NCI-H1436 (cell line): ENCODE results near the gene PAAF1.

Experiments
- DNase-seq: peaks from one replicate; lab custom pipeline; 2025; lab: John Stamatoyannopoulos, UW

PAAF1 gene

DNA sequence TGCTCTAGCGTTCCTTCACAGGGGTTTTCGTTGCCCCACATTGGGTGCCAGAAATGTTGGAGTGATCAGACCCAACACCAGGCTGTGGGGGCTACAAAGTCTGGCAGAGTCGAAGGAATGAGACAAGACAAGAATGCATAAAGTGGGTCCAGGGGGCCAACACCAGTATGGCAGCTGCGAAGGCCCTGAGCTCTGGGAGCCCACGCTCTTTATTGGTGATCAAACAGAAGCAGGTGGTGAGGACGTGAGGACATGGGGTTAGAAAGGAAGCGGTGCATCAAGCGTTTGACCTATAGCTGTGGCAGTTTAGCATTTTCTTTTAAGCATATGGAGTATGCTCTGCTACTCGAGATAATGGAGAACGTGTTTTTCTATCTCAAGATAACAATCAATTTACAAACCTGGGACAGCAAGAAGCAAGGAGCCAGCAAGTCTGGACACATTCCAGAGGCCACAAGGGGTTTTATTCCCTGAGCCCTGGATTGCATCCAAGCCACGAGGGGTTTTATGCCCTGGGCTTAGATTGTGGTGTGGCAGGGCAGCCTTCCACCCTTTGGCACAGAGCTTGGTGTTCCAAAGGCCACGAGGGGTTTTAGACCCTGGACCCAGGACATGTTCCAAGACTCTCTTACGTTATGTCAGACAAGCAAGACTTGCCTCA, 70.1 kb downstream of the PAAF1 start:
- DNase-seq: no peak

- DNase-seq: no peak
These were observed 72.4 kb downstream of the PAAF1 start for GRCh38 chr11:73949246-73949645.

DNA sequence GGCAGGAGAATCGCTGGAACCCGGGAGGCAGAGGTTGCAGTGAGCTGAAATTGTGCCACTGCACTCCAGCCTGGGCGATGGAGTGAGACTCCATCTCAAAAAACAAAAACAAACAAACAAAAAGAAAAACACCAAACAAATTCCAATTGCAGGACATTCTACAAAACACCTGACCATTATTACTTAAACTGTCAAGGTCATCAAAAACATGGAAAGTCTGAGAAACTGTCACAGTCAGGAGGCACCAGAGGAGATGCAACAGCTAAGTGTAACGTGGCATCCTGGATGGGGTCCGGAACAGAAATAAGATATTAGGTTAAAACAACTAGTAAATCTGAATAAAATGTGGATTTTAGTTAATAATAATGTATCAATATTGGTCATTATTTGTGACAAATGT, 73.1 kb downstream of the PAAF1 start:
- no peak for DNase-seq

DNA sequence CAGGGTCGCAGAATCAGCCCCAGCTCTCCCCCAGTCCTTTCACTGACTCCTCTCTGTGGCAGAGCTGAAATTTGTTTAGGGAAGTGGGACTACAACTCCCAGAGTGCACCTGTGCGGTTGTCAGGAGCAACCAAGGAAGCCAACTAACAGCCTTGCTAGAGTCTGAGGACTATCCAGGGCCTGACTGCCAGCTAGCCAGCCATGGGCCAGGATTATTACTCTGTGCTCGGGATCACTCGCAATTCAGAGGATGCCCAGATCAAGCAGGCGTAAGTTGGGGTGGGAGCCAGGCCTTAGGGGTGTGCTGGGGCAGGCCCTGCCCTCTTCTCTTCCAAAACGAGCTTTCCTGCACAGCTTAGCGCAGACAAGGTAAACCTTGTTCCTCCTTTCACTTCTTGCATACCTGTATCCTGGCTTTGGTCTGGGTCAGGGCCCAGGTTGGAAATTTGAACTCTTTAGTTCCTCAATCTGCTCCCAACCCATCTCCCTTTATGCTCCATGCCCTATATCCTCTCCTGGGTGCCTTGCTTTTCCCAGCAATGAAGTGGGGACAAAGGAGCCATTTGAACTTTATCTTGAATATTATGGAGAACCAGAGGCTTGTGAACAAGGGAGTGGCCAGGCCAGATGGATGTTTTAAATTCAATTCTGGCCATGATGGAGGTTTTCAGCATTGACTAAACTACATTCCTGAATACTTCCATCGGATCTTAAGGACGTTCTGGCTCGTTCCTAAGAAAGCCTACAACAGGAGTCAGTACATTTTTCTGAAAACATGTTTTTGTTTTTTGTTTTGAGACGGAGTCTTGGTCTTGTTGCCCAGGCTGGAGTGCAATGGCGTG, 74.3 kb downstream of the PAAF1 start, which contains the start of gene DNAJB13:
DNAJB13 (plus strand) TSS at position 158 of the 842 bp plus-strand sequence; CDS start at position 202, 44 bp downstream.
- no peak for DNase-seq

DNA sequence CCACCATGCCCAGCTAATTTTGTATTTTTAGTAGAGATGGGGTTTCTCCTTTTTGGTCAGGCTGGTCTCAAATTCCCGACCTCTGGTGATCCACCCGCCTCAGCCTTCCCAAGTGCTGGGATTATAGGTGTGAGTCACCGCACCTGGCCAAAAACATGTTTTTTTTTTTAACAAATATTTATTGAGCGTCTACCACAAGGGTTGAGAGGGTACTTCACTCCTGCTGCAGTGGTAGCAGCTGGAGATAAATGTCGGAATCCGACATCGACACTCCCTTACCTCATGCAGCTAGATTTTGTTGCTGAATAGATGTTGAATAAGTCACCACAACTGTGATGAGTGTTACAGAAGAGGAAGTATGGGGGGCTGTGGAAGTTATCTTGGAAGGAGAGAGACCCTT, 75.0 kb downstream of the PAAF1 start:
- DNase-seq: no peak

- no peak for DNase-seq
These were observed 80.3 kb downstream of the PAAF1 start for GRCh38 chr11:73956876-73957653.

DNA sequence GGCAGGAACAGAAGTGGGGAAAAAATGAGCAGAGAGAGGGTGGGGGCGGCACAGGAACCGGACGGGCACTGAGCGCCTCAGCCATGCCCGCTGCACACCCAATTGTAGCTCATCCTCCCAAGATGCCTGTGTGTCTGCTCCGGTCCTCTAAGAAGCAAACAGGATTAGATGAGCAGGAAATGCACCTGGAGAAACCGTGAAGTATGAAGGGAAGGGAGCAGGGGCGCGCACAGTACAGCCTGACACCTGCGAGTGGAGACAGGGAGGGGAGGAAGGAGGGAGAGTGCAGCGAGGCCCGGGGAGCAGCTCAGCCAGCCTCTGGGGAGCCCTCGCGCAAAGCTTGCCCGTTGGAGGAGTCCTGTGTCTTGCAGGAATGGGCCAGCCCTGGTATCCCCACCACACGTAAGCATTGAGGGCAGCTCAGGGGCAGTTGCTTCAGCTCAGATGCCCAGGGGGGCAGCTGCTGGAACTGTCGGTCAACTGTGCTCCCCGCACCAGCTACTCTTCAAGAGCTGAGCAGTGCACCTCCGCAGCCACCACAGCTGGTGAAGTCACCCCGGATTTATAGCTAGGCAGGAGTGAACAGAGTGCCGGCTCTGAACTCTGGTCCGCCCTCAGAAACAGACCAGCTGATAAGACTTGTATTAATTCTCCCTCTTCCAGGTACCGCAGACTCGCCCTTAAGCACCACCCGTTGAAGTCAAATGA, 81.0 kb downstream of the PAAF1 start:
- no peak for DNase-seq

- no peak for DNase-seq
These were observed 81.8 kb downstream of the PAAF1 start for GRCh38 chr11:73958521-73959141.

DNA sequence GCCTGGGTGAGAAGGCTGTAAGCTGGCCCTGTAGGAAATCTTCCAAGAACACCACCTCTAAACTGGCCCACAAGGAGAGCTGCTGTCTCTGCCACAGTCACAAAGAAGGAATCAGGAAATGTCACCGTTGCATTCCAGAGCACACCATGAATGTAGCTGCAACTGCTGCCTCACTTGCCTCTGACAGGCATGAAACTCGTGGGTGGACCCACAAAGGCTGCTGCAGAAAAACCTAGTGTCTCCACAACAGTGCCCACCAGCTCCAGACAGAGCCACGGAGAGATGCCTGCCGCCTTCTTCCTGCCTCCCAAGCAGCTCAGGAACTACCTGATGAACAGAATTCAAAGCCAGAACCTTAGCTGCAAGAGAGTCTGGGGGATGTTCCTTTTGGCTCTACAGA, 84.5 kb downstream of the PAAF1 start:
- DNase-seq: no peak

DNA sequence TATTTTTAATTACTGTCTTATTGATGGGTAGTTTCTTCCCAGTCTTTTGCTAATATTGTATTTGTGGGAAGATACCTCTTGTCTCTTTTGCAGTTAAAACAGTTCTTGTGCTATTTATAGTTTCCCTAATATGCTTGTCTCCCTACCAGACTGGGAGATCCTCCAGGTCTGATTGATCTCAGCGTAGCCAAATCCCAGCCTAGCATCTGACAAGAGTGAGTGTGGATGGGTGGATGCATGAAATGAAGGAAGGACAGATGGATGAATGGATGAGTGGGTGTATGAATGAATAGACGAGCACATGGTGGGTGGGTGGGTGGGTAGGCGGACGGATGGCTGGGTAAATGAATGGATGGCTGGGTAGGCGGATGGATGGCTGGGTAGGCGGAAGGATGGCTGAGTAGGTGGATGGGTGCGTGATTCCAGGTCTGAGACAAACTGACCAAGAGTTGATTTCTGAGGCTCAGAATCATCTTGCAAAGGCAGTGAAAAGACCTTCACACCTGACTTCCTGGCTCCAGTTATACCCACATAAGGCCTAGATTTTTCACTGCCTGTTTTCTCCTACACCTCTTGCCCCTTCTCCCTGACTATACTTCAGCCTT, 85.4 kb downstream of the PAAF1 start:
- DNase-seq: no peak

DNA sequence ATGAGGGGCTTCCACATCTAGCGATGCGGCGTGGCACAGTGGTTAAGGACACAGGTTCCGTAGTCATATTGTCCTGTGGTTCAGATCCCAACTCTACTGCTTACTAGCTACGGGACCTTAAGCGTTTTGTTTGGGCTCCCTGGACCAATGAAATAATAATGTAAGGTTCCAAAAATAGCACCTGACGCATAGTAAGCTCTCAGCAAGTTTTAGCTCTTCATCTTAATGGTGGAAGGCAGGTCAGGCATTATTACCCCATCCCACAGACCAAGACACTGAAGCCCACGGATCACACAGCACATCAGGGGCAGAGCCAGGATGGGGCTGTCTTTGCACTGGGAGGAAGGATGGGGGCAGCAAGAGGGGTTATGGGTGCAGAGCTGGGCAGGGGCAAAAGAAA, 87.1 kb downstream of the PAAF1 start:
- no peak for DNase-seq

DNA sequence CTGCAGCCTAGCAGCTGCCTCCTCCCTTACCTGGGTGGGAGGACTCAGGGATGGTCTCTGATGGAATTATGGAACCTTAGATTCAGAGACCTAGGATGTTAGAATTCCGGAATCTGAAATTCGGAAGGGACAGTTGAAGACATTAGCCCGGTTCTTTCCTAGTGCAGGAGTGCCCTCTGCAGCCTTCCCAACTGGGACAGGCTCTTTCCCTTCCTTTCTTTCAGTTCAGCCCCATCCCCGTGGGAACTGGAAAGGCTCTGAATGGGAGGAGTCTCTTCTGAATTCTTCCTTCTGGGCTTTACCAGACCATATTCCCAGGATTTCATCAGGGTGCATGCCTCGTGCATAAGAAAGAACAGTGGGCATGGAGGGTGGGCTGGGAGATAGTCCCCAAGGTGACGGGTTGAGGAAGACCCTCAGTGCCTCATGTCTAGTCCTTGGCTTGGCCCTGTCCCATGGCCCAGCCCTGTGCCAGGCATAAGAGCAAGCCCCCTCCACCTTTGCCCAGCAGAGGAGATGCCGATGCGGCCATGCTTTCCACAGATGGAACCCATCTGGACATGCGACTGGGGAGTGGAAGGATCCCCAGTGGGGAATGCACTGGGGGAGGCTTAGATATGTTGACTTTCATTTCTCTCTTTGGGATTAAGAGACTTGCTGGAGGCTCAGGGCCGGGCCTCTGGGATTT, 88.4 kb downstream of the PAAF1 start:
- no peak for DNase-seq

DNA sequence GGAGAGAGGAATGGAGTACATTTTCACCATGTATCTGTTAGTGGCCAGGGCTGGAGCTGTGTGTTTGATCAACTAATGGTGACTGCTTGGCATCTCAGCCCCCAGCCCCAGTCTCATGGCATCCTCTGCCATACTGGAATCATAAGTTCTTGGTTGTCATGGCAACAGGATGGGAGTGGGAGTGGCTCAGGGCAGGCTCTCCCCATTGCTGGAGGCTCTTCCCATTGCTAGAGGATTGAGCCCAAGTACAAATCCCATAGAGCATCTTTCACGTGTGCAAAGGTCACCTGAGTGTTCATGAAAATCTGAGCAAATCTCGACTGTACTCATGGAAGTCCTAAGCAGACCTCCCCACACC, 88.9 kb downstream of the PAAF1 start:
- DNase-seq: no peak

DNA sequence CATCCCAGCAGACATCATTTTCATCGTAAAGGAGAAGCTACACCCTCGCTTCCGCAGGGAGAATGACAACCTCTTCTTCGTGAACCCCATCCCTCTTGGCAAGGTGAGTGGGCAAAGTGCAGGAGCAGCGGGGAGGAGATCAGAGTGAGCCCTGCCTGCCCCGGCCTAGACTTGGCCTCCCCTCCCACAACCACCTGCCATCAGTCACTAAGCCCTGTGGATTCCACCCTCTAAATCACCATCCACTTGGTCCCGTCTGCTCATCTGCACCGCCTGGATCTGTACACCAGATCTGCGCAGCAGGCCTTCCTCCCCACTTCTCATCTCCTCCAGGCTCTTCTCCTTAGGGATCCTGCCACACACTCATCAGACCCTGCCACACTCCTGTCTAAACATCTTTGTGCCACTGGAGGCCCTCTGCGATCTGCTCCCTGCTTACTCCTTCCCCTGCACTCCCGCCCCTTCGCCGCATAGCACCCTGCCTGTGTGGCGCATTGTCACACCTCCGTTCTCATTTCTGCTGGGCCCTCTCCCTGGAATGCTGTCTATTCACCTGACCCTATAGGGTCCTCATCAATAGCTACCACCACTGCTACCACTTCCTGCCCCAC, 91.7 kb downstream of the PAAF1 start:
- DNase-seq: no peak

DNA sequence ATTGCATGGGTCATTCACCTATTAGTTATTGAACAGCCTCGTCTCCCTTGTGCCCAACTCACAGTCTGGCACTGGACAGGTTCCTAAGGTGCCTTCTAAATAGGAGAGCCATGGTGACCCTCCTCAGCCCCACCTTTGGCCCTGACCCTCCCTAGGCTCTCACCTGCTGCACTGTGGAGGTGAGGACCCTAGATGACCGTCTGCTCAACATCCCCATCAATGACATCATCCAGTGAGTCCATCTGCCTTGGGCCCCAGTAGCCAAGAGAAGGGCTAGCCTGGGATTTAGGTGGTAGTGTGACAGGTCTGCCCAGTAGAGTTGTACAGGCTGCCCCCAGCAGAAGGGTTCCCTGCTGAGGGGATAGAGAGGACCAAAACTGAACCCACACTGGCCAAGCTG, 92.3 kb downstream of the PAAF1 start:
- DNase-seq: no peak

GRCh38 chr11:73969991-73970800, 93.4 kb downstream of the PAAF1 start:
- no peak for DNase-seq

- DNase-seq: no peak
These were observed 94.4 kb downstream of the PAAF1 start for GRCh38 chr11:73971175-73971719.

GRCh38 chr11:73972187-73972586, 95.4 kb downstream of the PAAF1 start:
- no peak for DNase-seq
